ENCODE results near the gene KCNG2.

Gene KCNG2

DNA sequence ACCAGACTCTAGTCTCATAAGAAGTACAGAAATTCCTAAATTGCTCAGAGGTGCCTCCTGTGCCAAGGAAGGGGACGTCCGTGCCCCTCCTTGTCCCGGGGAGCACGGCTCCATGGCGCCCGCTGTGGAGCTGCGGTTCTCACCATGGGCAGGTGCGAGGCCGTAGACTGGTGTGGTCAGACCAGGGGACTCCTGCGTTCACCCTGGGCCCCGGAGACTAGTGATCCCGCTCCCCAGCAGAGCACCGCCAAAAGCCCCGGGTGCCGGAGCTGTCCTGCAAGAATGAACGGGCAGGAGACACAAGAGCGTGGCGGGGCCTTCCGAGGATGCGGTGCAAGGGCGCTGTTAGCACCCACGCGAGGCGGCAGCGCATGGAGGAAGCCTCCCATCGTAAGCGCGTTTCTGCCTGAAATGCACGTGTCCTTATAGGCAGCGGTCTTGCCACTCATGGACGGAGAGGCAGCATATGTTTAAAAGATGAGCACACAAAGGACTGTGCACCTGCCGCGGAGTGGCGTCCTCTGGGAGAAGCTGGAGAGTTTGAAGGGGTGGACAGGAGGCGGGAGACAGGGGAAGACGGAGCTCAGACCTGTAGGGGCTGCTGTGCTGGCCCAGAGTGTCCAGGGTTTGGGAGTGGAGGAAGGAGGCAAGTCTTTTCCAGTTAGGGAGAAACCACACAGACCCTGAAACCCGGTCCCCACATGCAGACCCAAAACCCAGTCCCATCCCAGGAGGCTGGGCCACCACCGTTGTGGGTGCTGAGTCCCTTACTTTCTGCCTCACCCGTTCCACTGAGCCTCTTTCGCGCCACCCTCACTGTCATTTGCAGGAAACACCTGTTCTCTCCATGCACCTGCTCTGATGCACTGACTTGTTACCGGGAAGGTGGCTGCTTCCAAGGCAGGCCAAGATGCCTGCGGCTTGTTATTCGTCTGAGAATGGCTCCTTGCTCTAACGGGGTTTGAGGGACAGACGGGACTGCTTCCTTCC lies 7.5 kb upstream of the KCNG2 start:
- TF ChIP-seq CTCF (IDR thresholded peaks at IDR 0.05; ENCODE audit: low read depth, low read length), result no peak
- no peak overlapping the region for H3K4me3 ChIP-seq (replicated peaks in 1 of 2; ENCODE audit: low read depth in 2 of 2, low read length in 2 of 2)
- DNase-seq (ENCODE audit: low read depth in 2 of 2), result no peak

- peak; percentile 100 for DNase-seq (ENCODE audit: low read depth in 2 of 2)
- TF ChIP-seq CTCF (IDR thresholded peaks at IDR 0.05; ENCODE audit: low read depth, low read length), result no peak
- H3K4me3 ChIP-seq (replicated peaks in 1 of 2; ENCODE audit: low read depth in 2 of 2, low read length in 2 of 2), result peak overlapping the region in 1 of 2 donors; percentile 26
Observed at GRCh38 chr18:79790996-79791972, 6.5 kb upstream of the KCNG2 start.

DNA sequence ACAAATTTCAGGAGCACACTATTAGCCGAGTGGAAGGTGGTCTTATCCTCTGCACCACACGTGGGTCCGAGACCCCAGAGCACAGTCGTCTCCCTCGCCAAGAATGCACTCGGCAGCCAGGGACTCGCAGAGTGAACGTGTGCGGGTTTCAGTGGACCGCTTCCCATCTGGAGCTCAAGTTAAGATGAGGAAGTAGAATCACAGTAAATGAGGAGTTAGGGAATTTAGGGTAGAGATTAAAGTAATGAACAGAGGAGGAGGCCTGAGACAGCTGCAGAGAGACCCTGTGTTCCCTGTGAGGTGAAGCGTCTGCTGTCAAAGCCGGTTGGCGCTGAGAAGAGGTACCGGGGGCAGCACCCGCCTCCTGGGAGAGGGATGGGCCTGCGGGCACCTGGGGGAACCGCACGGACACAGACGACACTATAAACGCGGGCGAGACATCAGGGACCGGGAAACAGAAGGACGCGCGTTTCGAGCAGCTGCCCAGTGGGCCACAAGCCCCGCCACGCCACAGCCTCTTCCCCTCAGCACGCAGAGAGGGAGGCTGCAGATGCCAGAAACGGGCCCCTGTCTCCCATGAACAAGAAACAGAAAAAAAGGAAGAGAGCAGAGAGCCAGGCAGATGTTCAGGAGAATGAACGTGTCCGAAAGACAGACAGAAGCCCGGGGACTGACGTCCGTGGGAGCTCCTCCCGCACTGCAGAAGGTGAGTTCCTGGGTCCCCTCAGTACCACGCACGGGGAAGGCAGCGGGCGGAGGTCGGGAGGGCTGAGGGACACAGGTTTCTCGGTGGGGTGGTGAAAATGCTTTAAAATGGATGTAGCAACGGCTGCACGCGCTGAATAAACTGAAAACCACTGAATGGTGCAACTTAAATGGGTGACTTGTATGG lies 5.4 kb upstream of the KCNG2 start:
- DNase-seq (ENCODE audit: low read depth in 2 of 2), result no peak
- H3K4me3 ChIP-seq (replicated peaks in 1 of 2; ENCODE audit: low read depth in 2 of 2, low read length in 2 of 2), result peak overlapping the region in 1 of 2 donors; percentile 26
- no peak for TF ChIP-seq CTCF (IDR thresholded peaks at IDR 0.05; ENCODE audit: low read depth, low read length)

- no peak for DNase-seq (ENCODE audit: low read depth in 2 of 2)
- H3K4me3 ChIP-seq (replicated peaks in 1 of 2; ENCODE audit: low read depth in 2 of 2, low read length in 2 of 2), result no peak overlapping the region
- TF ChIP-seq CTCF (IDR thresholded peaks at IDR 0.05; ENCODE audit: low read depth, low read length), result no peak
Observed at GRCh38 chr18:79792988-79793355, 4.8 kb upstream of the KCNG2 start.

- DNase-seq (ENCODE audit: low read depth in 2 of 2), result no peak
- no peak for TF ChIP-seq CTCF (IDR thresholded peaks at IDR 0.05; ENCODE audit: low read depth, low read length)
- H3K4me3 ChIP-seq (replicated peaks in 1 of 2; ENCODE audit: low read depth in 2 of 2, low read length in 2 of 2), result no peak overlapping the region
Observed at GRCh38 chr18:79794846-79795245, 2.9 kb upstream of the KCNG2 start.

- H3K4me3 ChIP-seq (replicated peaks in 1 of 2; ENCODE audit: low read depth in 2 of 2, low read length in 2 of 2), result no peak overlapping the region
- no peak for TF ChIP-seq CTCF (IDR thresholded peaks at IDR 0.05; ENCODE audit: low read depth, low read length)
- DNase-seq (ENCODE audit: low read depth in 2 of 2), result peak; percentile 6 to 43
Observed at GRCh38 chr18:79795446-79795845, 2.3 kb upstream of the KCNG2 start.

Measured in cardiac fibroblast (primary cell).